Activated CD4-positive, alpha-beta T cell treated with anti-CD3 and anti-CD28 coated beads, Interleukin-2, amount 10 ng/mL, durations not matched to agents 7 days and 5 days (primary cell): Measurements from ENCODE around the gene ARHGAP26. TPM values are rescaled to one million over a fixed set of nuclear protein-coding genes. Genes with fewer than 3 reads are reported as not detected.

Experiments used
- CTCF ChIA-PET: fragments of 350-600 bp; sonication (Branson Sonifier 250); formaldehyde crosslinking; loops from one replicate; lab custom pipeline; 2021; ENCODE audit warnings: antibody characterized with exemption; lab: Charles Lee
- POLR2A ChIA-PET: fragments of 350-600 bp; sonication (Branson Sonifier 250); formaldehyde crosslinking; loops from one replicate; lab custom pipeline; 2021; ENCODE audit warnings: antibody characterized with exemption; lab: Charles Lee
- DNase-seq: peaks from one replicate; pipeline ENCODE4 v3.0.0-alpha.2; 2020
- H3K27ac Mint-ChIP-seq: one replicate; pipeline ENCODE4 v1.8.0; 2021; ENCODE audit warnings: mild to moderate bottlenecking, moderate library complexity, mixed read lengths
- H3K27me3 Mint-ChIP-seq: one replicate; pipeline ENCODE4 v1.8.0; 2021; ENCODE audit warnings: mixed read lengths
- H3K36me3 Mint-ChIP-seq: one replicate; pipeline ENCODE4 v1.8.0; 2021; ENCODE audit warnings: low read depth, mixed read lengths
- H3K4me1 Mint-ChIP-seq: one replicate; pipeline ENCODE4 v1.8.0; 2021; ENCODE audit warnings: mixed read lengths
- H3K4me3 Mint-ChIP-seq: one replicate; pipeline ENCODE4 v1.8.0; 2021; ENCODE audit warnings: mild to moderate bottlenecking, moderate library complexity, mixed read lengths
- H3K9me3 Mint-ChIP-seq: one replicate; pipeline ENCODE4 v1.8.0; 2021; ENCODE audit warnings: mixed read lengths
- total RNA-seq, 2 experiments: library from RNA; stranded (reverse); gene quantifications; one replicate each; pipeline ENCODE4 v1.2.3, GENCODE V29; 2021

ARHGAP26 gene
- total RNA-seq, 2 experiments from 2014 or later = 21.0 to 21.5 TPM

DNA sequence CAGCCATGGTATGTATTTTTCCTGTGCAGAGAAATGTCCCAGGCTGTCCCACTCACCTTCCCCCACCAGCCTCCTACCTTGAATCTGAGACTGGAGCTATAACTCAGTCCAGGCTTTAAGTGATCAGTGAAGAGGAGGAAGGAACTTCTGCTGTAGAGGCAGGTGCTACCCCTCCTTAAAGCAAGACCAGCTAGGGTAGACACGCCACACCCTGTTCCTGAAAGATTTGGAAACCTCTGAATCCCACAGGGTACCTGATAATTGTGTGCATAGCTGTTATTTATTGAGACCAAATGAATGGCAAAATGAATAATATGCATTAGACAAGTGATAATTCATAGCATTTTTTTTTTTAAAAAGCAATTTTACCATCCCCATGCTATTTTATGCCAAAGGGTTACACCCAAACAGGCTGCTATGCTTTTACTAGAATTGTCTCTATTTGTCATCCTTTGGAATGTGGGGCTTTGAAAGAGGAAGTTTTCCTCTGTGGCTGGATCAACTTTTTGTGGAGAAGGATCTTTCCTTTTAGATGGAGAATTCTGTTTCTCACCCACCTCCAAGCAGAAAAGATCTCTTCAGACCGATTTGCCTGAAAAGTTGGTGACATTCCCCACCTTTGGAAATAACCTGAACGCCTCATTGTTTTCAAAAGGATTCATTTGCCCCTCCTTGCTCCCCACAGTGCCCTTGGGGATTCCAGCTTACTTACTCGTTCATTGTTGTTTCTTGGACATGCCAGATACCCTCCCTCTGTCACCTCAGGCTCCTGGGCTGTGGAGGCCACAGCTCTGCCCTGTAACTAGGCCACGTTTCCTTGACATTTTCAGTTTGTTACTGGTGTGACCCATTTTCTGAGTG, 384.6 kb downstream of the ARHGAP26 start:
- Mint-ChIP-seq H3K27me3 (no peaks in the 10 kb centered on the region), H3K36me3 (peaks cover 8% of the 10 kb centered on the region), H3K4me3 (no peak overlapping the region), H3K27ac (no peak overlapping the region), H3K9me3 (no peaks in the 10 kb centered on the region), H3K4me1 (no peaks in the 10 kb centered on the region)
- ChIA-PET CTCF (interaction anchor here (0.8 kb wide), 1 partner anchor 24 kb away, joined by 3 read pairs; no protein-coding TSS in a partner anchor), POLR2A (no interaction called here)
- no peak for DNase-seq

DNA sequence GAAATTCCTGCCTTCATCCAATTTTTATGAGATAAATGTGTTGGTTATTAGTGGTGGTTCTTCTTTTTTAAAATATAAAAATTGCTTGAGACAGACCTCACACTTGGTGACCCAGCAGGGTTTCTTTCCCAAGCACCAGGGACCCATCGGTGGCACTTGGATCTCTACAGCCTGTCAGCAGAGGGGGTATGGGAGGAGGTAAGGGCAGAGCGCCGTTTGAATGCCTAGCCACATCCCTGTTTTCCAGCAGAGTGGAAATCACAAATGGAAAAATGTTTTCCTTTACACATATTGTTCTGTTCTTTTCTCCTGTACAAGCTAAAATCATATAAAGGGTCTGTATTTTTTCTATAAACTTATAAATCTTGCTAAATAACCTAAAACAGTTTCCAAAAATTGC, 385.3 kb downstream of the ARHGAP26 start:
- H3K9me3 Mint-ChIP-seq = no peaks in the 10 kb centered on the region
- no peak overlapping the region for H3K4me3 Mint-ChIP-seq
- CTCF ChIA-PET = interaction anchor here (1.1 kb wide), 1 partner anchor 84 kb away, joined by 3 read pairs; no protein-coding TSS in a partner anchor

DNA sequence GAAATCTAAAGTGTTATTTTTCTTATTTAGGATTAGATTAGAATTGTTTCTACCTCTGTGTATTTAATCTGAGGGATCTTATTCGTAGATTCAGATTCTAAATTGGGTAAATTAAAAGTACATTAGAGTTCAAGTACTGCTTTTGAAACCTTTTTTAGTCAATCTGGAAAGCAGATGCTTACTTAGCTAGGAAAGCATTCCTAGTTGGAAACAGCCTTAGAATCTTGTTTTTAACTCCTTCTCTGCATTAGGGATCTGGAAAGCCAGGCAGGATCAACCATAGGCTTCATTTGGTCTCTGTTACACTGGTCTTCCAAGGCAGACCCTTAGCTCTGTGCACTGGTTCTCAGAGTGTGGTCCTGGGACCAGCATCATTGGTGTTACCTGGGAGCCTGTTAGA, 385.9 kb downstream of the ARHGAP26 start:
- ChIA-PET POLR2A (no interaction called here), CTCF (interaction anchor here (1.1 kb wide), 2 partner anchors 55 to 84 kb away, joined by 3 read pairs; no protein-coding TSS in a partner anchor)
- Mint-ChIP-seq H3K4me1 (no peaks in the 10 kb centered on the region), H3K27ac (no peak overlapping the region), H3K4me3 (no peak overlapping the region), H3K9me3 (no peaks in the 10 kb centered on the region), H3K27me3 (no peaks in the 10 kb centered on the region), H3K36me3 (peaks cover 1% of the 10 kb centered on the region)
- DNase-seq = no peak

More for the DNA sequence above, 385.3 kb downstream of the ARHGAP26 start:
- H3K4me1 Mint-ChIP-seq = no peaks in the 10 kb centered on the region
- H3K36me3 Mint-ChIP-seq = peaks cover 3% of the 10 kb centered on the region
- H3K27me3 Mint-ChIP-seq = no peaks in the 10 kb centered on the region
- POLR2A ChIA-PET = no interaction called here
- DNase-seq = no peak
- H3K27ac Mint-ChIP-seq = no peak overlapping the region

DNA sequence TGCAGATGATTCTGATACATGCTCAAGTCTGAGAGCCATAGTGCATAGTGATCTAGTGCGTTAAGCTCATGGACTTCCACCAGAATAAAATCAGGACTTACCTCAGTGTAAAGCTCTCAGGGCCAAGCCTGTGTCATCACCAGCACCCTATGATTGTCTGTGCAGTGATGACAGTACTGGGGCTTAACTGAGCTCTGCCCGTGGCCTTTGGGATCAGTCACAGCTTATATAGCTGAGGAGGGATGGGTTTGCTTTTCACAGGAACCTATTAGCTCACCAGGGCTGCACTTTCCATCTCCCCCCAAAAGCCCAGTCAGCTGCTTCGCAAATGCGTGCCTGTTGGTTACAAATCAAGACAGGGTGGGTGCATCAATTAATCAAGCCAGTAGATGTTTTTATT, 386.4 kb downstream of the ARHGAP26 start:
- Mint-ChIP-seq H3K27ac (no peak overlapping the region), H3K9me3 (no peaks in the 10 kb centered on the region), H3K4me1 (no peaks in the 10 kb centered on the region), H3K27me3 (no peaks in the 10 kb centered on the region), H3K36me3 (no peaks in the 10 kb centered on the region), H3K4me3 (no peak overlapping the region)
- ChIA-PET POLR2A (no interaction called here), CTCF (interaction anchor here (0.7 to 1.1 kb wide), 4 partner anchors 11 to 83 kb away, joined by 3 read pairs; no protein-coding TSS in a partner anchor)
- DNase-seq = no peak

DNA sequence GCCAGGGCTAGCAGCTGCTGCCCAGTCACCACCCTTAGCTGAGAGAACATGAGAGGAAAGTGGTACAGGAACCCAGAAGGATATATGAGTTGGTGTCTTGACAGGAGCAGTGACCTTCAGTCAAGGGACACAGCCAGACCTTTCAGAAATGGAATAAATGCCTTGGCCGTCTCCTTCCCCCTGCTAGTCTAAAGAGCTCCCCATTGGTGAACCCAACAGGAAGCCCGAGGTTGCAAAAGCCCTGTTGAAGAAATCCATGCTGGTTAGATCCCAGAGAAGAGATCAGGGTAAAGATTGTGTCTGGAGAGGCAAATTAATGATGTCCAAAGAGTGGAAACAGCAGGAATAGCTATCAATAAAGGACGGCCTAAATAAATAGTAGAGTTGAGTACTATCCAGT, 388.9 kb downstream of the ARHGAP26 start:
- Mint-ChIP-seq H3K27me3 (no peaks in the 10 kb centered on the region), H3K9me3 (no peaks in the 10 kb centered on the region), H3K36me3 (peaks cover 1% of the 10 kb centered on the region), H3K27ac (no peak overlapping the region), H3K4me1 (no peaks in the 10 kb centered on the region), H3K4me3 (no peak overlapping the region)
- DNase-seq = no peak
- ChIA-PET CTCF (interaction anchor here (0.8 kb wide), 1 partner anchor 503 kb away, joined by 3 read pairs; no protein-coding TSS in a partner anchor), POLR2A (no interaction called here)

DNA sequence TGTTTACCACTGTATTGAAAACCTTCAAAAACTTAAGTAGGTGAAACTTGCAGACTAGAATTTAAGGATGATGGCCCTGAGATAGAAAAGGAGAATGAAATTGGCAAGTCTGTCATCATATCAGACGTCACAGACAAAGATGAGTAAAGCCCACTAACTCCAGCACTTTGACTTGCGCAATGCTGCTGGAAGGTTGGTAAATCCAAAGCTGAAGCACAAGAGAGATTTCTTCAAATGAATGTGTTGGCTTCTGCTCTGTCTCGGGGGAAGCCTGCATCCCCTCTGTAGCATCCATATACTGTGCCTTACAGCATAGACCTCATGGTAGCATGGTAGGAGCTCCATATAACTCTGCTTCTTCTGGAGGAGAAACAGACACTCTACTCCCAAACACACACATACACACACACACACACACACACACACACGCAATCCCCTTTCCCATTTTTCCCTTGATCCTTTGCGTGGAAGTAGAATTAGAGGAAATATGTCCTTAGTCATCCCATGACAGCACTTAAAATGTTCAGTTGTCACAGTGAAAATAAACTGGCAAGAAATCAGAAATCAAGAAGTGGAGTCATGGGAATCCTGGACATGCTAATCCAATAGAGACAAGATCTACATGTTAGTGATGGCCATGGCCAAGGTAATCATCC, 391.8 kb downstream of the ARHGAP26 start:
- H3K4me1 Mint-ChIP-seq = no peaks in the 10 kb centered on the region
- no peak overlapping the region for H3K4me3 Mint-ChIP-seq
- no peak for DNase-seq
- H3K36me3 Mint-ChIP-seq = peaks cover 1% of the 10 kb centered on the region
- ChIA-PET POLR2A (no interaction called here), CTCF (interaction anchor here (0.9 kb wide), 1 partner anchor 25 kb away, joined by 3 read pairs; no protein-coding TSS in a partner anchor)
- no peaks in the 10 kb centered on the region for H3K27me3 Mint-ChIP-seq
- no peak overlapping the region for H3K27ac Mint-ChIP-seq
- no peaks in the 10 kb centered on the region for H3K9me3 Mint-ChIP-seq

DNA sequence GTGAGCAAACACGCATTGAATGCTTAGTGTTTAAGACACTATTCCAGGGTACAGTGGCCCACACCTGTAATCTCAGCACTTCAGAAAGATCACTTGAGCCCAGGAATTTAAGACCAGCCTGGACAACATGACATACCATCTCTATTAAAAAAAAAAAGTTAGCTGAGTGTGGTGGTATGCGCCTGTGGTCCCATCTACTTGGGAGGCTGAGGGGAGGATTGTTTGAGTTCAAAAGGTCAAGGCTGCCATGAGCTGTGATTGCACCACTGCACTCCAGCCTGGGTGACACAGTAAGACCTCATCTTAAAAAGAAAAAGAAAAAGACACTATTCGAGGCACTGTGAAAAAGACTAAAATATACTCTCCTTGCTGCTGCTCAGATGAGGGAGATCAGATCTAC, 392.6 kb downstream of the ARHGAP26 start:
- Mint-ChIP-seq H3K4me3 (no peak overlapping the region), H3K36me3 (peaks cover 1% of the 10 kb centered on the region), H3K4me1 (no peaks in the 10 kb centered on the region), H3K27me3 (no peaks in the 10 kb centered on the region), H3K9me3 (no peaks in the 10 kb centered on the region), H3K27ac (no peak overlapping the region)
- CTCF ChIA-PET = interaction anchor here (0.7 kb wide), 1 partner anchor 13 kb away, joined by 3 read pairs; no protein-coding TSS in a partner anchor
- POLR2A ChIA-PET = no interaction called here
- DNase-seq = no peak

DNA sequence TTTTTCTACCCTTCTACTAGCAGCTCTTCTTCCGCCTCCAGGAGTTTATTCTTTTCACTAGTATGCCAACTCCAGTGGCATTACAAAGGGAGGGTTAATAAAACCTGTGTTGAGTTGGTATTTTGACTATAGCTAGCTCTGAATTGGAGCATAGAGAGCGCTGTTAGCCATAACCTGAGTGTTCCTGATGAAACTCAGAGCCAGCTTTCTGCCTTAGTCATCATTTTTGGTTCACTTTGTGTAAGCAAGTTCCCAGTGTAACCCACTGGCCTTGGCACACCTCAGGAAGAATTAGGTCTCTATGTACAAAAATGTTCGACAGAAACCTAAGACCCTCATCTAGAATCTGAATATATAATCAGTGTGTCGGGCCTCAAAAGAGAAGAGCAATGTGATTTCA, 394.4 kb downstream of the ARHGAP26 start:
- Mint-ChIP-seq H3K36me3 (peaks cover 1% of the 10 kb centered on the region), H3K27me3 (no peaks in the 10 kb centered on the region), H3K9me3 (no peaks in the 10 kb centered on the region), H3K4me1 (no peaks in the 10 kb centered on the region), H3K27ac (no peak overlapping the region), H3K4me3 (no peak overlapping the region)
- ChIA-PET POLR2A (no interaction called here), CTCF (no interaction called here)
- no peak for DNase-seq

DNA sequence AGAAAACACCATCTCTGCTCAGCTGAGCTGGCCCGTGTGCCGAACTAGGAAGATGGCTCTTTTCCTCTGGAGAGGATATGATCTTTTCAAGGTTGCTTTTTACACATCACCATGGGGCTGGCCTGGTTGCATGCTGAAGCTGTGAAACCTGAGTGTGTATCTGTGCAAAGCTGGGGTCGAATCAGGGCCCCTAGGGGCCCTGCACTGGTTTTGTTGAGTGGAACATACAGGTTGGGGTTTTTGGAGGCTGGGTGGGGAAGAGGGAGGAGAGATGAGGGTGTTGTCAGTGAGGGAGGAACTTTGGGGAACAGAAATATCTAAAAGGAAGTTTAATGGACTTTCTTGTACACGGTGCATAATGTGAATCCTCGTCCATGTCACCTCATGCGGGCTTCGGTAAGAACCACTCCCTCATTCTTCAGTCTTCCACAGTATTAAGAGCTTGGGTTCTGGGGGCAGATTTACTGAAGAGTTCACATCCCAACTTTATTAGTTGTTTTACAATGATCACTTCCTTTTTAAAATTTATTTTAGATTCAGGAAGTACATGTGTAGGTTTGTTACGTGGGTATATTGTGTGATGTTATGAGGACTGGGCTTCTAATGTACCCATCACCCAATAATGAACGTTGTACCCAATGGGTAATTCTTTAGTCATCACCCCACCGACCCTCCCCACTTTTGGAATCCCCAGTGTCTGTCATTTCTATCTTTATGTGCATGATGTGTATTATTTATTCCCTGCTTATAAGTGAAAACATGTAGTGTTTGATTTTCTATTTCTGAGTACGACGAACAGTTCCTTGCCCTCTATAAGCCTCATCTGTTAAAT, 395.1 kb downstream of the ARHGAP26 start:
- Mint-ChIP-seq H3K4me3 (no peak overlapping the region), H3K27me3 (no peaks in the 10 kb centered on the region), H3K4me1 (no peaks in the 10 kb centered on the region), H3K27ac (no peak overlapping the region), H3K36me3 (peaks cover 1% of the 10 kb centered on the region), H3K9me3 (no peaks in the 10 kb centered on the region)
- CTCF ChIA-PET = interaction anchor here (1.3 kb wide), 1 partner anchor 18 kb away, joined by 3 read pairs; no protein-coding TSS in a partner anchor
- POLR2A ChIA-PET = no interaction called here
- no peak for DNase-seq

DNA sequence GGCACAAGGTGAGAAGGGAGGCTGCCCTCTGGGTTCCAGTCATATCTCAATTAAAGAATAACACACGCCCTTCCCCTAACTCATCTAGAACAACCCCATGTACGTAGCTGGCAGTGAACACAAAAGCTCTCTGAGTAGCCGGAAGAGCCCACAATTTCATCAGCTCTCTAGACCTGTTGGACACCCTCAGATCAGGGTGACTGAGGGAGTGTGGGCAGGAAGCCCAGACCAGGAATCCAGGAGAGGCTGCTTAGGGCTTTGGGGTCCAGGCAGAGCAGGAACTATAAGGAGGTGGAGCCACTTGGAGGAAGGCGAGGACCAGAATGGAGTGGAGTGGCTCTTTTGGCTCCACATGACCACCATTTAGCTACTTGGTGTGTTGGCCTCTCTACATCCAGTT, 395.9 kb downstream of the ARHGAP26 start:
- POLR2A ChIA-PET = no interaction called here
- CTCF ChIA-PET = interaction anchor here (0.5 to 1.3 kb wide), 2 partner anchors 17 to 33 kb away, joined by 3 read pairs; no protein-coding TSS in a partner anchor
- peaks cover 1% of the 10 kb centered on the region for H3K36me3 Mint-ChIP-seq

DNA sequence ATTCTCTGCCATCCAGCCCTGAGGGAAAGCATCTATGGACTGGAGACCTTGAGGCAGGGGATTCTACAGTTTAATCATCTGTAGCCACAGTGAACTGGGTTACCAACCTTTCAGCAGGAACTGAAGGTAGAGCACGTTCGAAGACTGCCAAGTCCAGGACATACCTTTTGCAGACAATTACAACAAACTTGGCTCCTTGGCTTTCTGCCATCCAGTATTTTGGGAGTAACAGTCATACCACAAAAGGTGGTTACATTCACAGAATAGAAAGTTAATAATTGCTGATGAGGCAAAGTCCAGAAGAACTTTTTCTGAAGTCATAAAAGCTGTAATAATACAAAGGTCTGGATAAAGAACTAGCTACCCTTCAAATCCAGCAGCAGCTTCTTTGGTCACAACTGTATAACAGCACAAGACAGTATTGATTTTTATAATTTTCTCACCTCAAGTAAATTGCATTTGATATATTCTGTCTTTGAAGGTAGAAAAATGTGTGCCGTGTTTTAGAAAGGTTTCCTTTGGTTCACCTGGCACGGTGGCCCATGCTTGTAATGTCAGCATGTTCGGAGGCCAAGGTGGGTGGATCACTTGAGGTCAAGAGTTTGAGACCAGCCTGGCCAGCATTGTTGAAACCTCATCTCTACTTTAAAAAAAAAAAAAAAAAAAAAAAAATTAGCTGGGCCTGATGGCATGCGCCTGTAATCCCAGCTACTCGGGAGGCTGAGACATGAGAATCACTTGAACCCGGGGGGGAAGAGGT, 396.7 kb downstream of the ARHGAP26 start:
- ChIA-PET CTCF (interaction anchor here (0.6 to 1.3 kb wide), 4 partner anchors 16 to 125 kb away, joined by 3 to 4 read pairs (median 4); no protein-coding TSS in a partner anchor), POLR2A (no interaction called here)
- Mint-ChIP-seq H3K27ac (no peak overlapping the region), H3K36me3 (peaks cover 1% of the 10 kb centered on the region), H3K4me1 (no peaks in the 10 kb centered on the region), H3K27me3 (no peaks in the 10 kb centered on the region), H3K4me3 (no peak overlapping the region), H3K9me3 (no peaks in the 10 kb centered on the region)
- no peak for DNase-seq

More for the DNA sequence above, 395.9 kb downstream of the ARHGAP26 start:
- no peak overlapping the region for H3K4me3 Mint-ChIP-seq
- DNase-seq = no peak
- no peak overlapping the region for H3K27ac Mint-ChIP-seq
- no peaks in the 10 kb centered on the region for H3K9me3 Mint-ChIP-seq
- no peaks in the 10 kb centered on the region for H3K4me1 Mint-ChIP-seq
- no peaks in the 10 kb centered on the region for H3K27me3 Mint-ChIP-seq
